ENCODE results near the gene GRIA1.

GRIA1 gene

GRCh38 chr5:153498516-153498915 lies 8.0 kb downstream of the GRIA1 start:
- no peak for DNase-seq (ENCODE audit: low spot score)

- DNase-seq (ENCODE audit: low spot score), result no peak
These were observed 9.7 kb downstream of the GRIA1 start for GRCh38 chr5:153500178-153500577.

GRCh38 chr5:153504726-153505125 lies 14.3 kb downstream of the GRIA1 start:
- no peak for DNase-seq (ENCODE audit: low spot score)

GRCh38 chr5:153508700-153509099 lies 18.2 kb downstream of the GRIA1 start:
- DNase-seq (ENCODE audit: low spot score), result no peak

GRCh38 chr5:153511622-153512021 lies 21.2 kb downstream of the GRIA1 start:
- no peak for DNase-seq (ENCODE audit: low spot score)

GRCh38 chr5:153513156-153513555 lies 22.7 kb downstream of the GRIA1 start:
- no peak for DNase-seq (ENCODE audit: low spot score)

- no peak for DNase-seq (ENCODE audit: low spot score)
These were observed 24.8 kb downstream of the GRIA1 start for GRCh38 chr5:153515301-153515700.

GRCh38 chr5:153516504-153517240 lies 26.2 kb downstream of the GRIA1 start:
- no peak for DNase-seq (ENCODE audit: low spot score)

GRCh38 chr5:153517241-153517611 lies 26.8 kb downstream of the GRIA1 start:
- DNase-seq (ENCODE audit: low spot score), result no peak

GRCh38 chr5:153520137-153520536 lies 29.7 kb downstream of the GRIA1 start:
- DNase-seq (ENCODE audit: low spot score), result no peak

GRCh38 chr5:153520952-153521351 lies 30.5 kb downstream of the GRIA1 start:
- no peak for DNase-seq (ENCODE audit: low spot score)

- DNase-seq (ENCODE audit: low spot score), result no peak
These were observed 32.7 kb downstream of the GRIA1 start for GRCh38 chr5:153523211-153523610.

- no peak for DNase-seq (ENCODE audit: low spot score)
These were observed 33.4 kb downstream of the GRIA1 start for GRCh38 chr5:153523831-153524230.

GRCh38 chr5:153525536-153525935 lies 35.1 kb downstream of the GRIA1 start:
- DNase-seq (ENCODE audit: low spot score), result no peak

- no peak for DNase-seq (ENCODE audit: low spot score)
These were observed 40.1 kb downstream of the GRIA1 start for GRCh38 chr5:153530357-153531143.

GRCh38 chr5:153533546-153533945 lies 43.1 kb downstream of the GRIA1 start:
- DNase-seq (ENCODE audit: low spot score), result no peak

GRCh38 chr5:153534102-153534501 lies 43.6 kb downstream of the GRIA1 start:
- DNase-seq (ENCODE audit: low spot score), result no peak

GRCh38 chr5:153537207-153537606 lies 46.7 kb downstream of the GRIA1 start:
- no peak for DNase-seq (ENCODE audit: low spot score)

- DNase-seq (ENCODE audit: low spot score), result no peak
These were observed 49.5 kb downstream of the GRIA1 start for GRCh38 chr5:153539983-153540382.

GRCh38 chr5:153542536-153542935 lies 52.1 kb downstream of the GRIA1 start:
- no peak for DNase-seq (ENCODE audit: low spot score)

GRCh38 chr5:153543288-153543687 lies 52.8 kb downstream of the GRIA1 start:
- DNase-seq (ENCODE audit: low spot score), result no peak

- DNase-seq (ENCODE audit: low spot score), result no peak
These were observed 53.5 kb downstream of the GRIA1 start for GRCh38 chr5:153543959-153544470.

- DNase-seq (ENCODE audit: low spot score), result no peak
These were observed 54.2 kb downstream of the GRIA1 start for GRCh38 chr5:153544706-153545105.

Measured in CD4-positive, alpha-beta T cell treated with Interleukin-15 for 4 hours (primary cell).